ENCODE data around the gene PGLYRP4. TPM values are rescaled to one million over a fixed set of nuclear protein-coding genes. Genes with fewer than 3 reads are reported as not detected.

Gene PGLYRP4
- total and polyA plus RNA-seq, 4 donors = not detected

DNA sequence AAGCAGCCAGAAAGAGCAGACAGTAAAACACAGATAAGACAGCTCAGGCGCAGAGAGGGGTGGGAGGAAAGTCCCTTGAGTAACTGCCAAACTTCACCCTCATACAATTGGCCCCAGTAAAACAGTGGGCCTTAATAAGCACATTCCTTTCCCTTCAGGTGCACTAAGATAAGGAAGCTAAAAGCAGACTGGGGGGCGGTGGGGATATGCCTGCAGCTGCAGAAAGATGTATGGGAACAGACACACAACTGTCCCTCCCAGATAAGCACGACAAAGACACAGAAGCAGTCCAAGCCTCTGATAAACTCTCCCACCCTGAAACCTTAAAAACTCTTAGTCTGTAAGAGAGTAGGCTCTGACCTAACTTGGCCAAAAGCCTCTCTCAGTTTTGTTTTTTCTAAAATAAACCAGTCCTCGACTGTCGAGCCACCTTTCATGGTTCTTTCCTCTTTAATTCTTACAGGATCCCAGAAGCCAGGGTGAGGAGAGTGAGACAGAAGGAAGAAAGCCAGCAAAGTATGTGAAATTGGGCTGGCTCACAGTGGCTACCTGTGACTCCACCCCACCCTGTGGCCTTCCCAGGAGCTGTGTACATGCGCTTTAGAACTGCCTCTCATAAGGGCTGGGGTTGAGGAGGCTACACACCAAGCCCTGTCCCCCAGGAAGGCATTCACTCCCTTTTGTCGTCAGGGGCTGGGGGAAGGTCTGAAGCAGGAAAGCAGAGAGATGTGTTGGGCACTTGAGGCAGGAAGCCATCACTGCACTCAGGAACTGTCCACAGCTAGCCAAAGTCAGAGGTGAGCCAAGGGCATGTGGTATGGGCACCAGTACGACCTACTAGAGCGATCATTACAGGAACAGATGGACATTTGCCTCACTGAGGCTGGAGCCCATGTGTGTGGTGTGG, 4.6 kb downstream of the PGLYRP4 start:
- Histone ChIP-seq H3K36me3 (ENCODE audit: control insufficient read depth in 4 of 4, insufficient read depth in 3 of 4, low read depth in 1 of 4, low read length in 3 of 4) (no peaks in the 10 kb centered on the region), H3K27ac (ENCODE audit: low read depth in 1 of 2, low read length in 2 of 2) (no peak overlapping the region), H3K27me3 (ENCODE audit: control insufficient read depth in 4 of 4, insufficient read depth in 4 of 4, low read length in 3 of 4) (peaks cover 0 to under 1% (median 0%) of the 10 kb centered on the region in 4 donors), H3K4me1 (ENCODE audit: control insufficient read depth in 4 of 4, insufficient read depth in 4 of 4, low read length in 3 of 4) (no peaks in the 10 kb centered on the region), H3K9ac (ENCODE audit: low read depth in 1 of 2, low read length in 2 of 2) (no peak overlapping the region), H3K4me3 (ENCODE audit: low read depth in 1 of 3, low read length in 3 of 3) (no peak overlapping the region), H3K9me3 (ENCODE audit: control insufficient read depth in 4 of 4, low read length in 3 of 4) (no peaks in the 10 kb centered on the region)
- peak; percentile 33 for DNase-seq (ENCODE audit: low spot score)
- TF ChIP-seq GABPA (IDR thresholded peaks at IDR 0.05 in 1 of 2, conservative IDR thresholded peaks at IDR 0.05 in 1 of 2) = no peak
- TF ChIP-seq, protein P1, sequence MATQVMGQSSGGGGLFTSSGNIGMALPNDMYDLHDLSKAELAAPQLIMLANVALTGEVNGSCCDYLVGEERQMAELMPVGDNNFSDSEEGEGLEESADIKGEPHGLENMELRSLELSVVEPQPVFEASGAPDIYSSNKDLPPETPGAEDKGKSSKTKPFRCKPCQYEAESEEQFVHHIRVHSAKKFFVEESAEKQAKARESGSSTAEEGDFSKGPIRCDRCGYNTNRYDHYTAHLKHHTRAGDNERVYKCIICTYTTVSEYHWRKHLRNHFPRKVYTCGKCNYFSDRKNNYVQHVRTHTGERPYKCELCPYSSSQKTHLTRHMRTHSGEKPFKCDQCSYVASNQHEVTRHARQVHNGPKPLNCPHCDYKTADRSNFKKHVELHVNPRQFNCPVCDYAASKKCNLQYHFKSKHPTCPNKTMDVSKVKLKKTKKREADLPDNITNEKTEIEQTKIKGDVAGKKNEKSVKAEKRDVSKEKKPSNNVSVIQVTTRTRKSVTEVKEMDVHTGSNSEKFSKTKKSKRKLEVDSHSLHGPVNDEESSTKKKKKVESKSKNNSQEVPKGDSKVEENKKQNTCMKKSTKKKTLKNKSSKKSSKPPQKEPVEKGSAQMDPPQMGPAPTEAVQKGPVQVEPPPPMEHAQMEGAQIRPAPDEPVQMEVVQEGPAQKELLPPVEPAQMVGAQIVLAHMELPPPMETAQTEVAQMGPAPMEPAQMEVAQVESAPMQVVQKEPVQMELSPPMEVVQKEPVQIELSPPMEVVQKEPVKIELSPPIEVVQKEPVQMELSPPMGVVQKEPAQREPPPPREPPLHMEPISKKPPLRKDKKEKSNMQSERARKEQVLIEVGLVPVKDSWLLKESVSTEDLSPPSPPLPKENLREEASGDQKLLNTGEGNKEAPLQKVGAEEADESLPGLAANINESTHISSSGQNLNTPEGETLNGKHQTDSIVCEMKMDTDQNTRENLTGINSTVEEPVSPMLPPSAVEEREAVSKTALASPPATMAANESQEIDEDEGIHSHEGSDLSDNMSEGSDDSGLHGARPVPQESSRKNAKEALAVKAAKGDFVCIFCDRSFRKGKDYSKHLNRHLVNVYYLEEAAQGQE (IDR thresholded peaks at IDR 0.05) = no peak
- no peak for TF ChIP-seq JUND (IDR thresholded peaks at IDR 0.05)
- no peak for TF ChIP-seq FOXA1 (IDR thresholded peaks at IDR 0.05)
- no peak for TF ChIP-seq FOXA2 (IDR thresholded peaks at IDR 0.05)
- TF ChIP-seq, protein P2, sequence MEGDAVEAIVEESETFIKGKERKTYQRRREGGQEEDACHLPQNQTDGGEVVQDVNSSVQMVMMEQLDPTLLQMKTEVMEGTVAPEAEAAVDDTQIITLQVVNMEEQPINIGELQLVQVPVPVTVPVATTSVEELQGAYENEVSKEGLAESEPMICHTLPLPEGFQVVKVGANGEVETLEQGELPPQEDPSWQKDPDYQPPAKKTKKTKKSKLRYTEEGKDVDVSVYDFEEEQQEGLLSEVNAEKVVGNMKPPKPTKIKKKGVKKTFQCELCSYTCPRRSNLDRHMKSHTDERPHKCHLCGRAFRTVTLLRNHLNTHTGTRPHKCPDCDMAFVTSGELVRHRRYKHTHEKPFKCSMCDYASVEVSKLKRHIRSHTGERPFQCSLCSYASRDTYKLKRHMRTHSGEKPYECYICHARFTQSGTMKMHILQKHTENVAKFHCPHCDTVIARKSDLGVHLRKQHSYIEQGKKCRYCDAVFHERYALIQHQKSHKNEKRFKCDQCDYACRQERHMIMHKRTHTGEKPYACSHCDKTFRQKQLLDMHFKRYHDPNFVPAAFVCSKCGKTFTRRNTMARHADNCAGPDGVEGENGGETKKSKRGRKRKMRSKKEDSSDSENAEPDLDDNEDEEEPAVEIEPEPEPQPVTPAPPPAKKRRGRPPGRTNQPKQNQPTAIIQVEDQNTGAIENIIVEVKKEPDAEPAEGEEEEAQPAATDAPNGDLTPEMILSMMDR (IDR thresholded peaks at IDR 0.05; ENCODE audit: low read depth, low read length, missing input control) = no peak
- TF ChIP-seq, protein P3, sequence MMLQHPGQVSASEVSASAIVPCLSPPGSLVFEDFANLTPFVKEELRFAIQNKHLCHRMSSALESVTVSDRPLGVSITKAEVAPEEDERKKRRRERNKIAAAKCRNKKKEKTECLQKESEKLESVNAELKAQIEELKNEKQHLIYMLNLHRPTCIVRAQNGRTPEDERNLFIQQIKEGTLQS (IDR thresholded peaks at IDR 0.05) = no peak
- no peak for TF ChIP-seq RAD21 (IDR thresholded peaks at IDR 0.05)
- no peak for TF ChIP-seq YY1 (IDR thresholded peaks at IDR 0.05)
- no peak for TF ChIP-seq RXRA (IDR thresholded peaks at IDR 0.05)
- no peak for TF ChIP-seq NR2F2 (IDR thresholded peaks at IDR 0.05)
- no peak for TF ChIP-seq HNF4G (IDR thresholded peaks at IDR 0.05)
- 52% methylated on average over 9 of the region's 9 CpGs for WGBS

DNA sequence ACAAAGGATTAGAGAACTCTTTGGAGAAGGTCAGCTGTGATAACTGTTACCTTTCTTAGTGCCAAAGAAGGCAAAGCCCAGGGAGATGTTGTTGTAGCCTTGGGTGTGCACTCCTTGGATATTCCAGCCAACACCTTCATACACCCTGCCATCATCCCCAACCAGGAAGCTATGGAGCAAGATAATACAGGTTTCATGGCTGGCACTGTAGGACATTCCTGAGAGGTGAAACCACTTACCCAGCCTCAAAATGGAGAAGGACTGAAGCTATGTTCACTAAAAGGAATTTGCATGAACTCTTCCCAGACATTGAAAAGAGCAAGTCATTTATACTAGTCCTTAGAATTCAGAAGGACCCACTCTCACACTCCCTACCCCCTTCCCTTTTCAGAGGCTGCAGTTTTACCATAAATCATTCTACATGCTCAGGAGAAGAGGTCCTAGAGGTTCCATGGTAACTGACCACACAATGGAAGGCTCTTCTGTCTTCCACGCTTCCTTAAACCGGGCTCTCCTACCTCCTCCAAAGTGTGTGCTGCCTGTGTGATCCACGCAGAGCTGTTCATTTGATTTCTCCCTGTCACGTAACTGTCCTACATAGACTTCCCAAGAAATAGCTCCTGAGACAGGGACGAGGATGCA, 5.5 kb downstream of the PGLYRP4 start:
- 49% methylated on average over 5 of the region's 5 CpGs for WGBS
- Histone ChIP-seq H3K4me3 (ENCODE audit: low read depth in 1 of 3, low read length in 3 of 3) (no peak overlapping the region), H3K9me3 (ENCODE audit: control insufficient read depth in 4 of 4, low read length in 3 of 4) (no peaks in the 10 kb centered on the region), H3K36me3 (ENCODE audit: control insufficient read depth in 4 of 4, insufficient read depth in 3 of 4, low read depth in 1 of 4, low read length in 3 of 4) (no peaks in the 10 kb centered on the region), H3K4me1 (ENCODE audit: control insufficient read depth in 4 of 4, insufficient read depth in 4 of 4, low read length in 3 of 4) (no peaks in the 10 kb centered on the region), H3K9ac (ENCODE audit: low read depth in 1 of 2, low read length in 2 of 2) (no peak overlapping the region), H3K27me3 (ENCODE audit: control insufficient read depth in 4 of 4, insufficient read depth in 4 of 4, low read length in 3 of 4) (peaks cover 0 to under 1% (median 0%) of the 10 kb centered on the region in 4 donors), H3K27ac (ENCODE audit: low read depth in 1 of 2, low read length in 2 of 2) (no peak overlapping the region)
- TF ChIP-seq HNF4A (conservative IDR thresholded peaks at IDR 0.05) (no peak), NR2F2 (IDR thresholded peaks at IDR 0.05) (no peak), TAF1 (conservative IDR thresholded peaks at IDR 0.05) (no peak), RXRA (IDR thresholded peaks at IDR 0.05) (no peak), FOXA1 (IDR thresholded peaks at IDR 0.05) (no peak), FOXA2 (IDR thresholded peaks at IDR 0.05) (no peak)
- TF ChIP-seq, protein P4, sequence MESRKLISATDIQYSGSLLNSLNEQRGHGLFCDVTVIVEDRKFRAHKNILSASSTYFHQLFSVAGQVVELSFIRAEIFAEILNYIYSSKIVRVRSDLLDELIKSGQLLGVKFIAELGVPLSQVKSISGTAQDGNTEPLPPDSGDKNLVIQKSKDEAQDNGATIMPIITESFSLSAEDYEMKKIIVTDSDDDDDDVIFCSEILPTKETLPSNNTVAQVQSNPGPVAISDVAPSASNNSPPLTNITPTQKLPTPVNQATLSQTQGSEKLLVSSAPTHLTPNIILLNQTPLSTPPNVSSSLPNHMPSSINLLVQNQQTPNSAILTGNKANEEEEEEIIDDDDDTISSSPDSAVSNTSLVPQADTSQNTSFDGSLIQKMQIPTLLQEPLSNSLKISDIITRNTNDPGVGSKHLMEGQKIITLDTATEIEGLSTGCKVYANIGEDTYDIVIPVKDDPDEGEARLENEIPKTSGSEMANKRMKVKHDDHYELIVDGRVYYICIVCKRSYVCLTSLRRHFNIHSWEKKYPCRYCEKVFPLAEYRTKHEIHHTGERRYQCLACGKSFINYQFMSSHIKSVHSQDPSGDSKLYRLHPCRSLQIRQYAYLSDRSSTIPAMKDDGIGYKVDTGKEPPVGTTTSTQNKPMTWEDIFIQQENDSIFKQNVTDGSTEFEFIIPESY (IDR thresholded peaks at IDR 0.05) = no peak
- DNase-seq (ENCODE audit: low spot score) = no peak

All from liver (tissue), 9 donors.